ENCODE data around the gene GJC2. TPM values are rescaled to one million over a fixed set of nuclear protein-coding genes. Genes with fewer than 3 reads are reported as not detected.

GJC2 gene
- total and polyA plus RNA-seq, 2 donors (not counting 1 experiment from before 2014, with no cell fraction given) = 0.16 to 0.30 TPM

- H3K36me3 ChIP-seq (replicated peaks in 1 of 2; ENCODE audit: control extremely low read depth in 1 of 2, control insufficient read depth in 1 of 2, extremely low read depth in 1 of 2, insufficient read depth in 2 of 2, low read length in 1 of 2) = no peaks in the 10 kb centered on the region
- H3K79me2 ChIP-seq (ENCODE audit: control insufficient read depth, insufficient read depth, low read length) = no peaks in the 10 kb centered on the region
- no peak overlapping the region for H2AFZ ChIP-seq (ENCODE audit: insufficient read depth, low read depth, low read length, poor library complexity, severe bottlenecking)
- peaks cover 0 to 18% (median 0%) of the 10 kb centered on the region in 4 experiments for H3K27me3 ChIP-seq (replicated peaks in 1 of 4; ENCODE audit: control extremely low read depth in 1 of 4, control insufficient read depth in 3 of 4, insufficient read depth in 4 of 4, low read length in 3 of 4)
- Mint-ChIP-seq H3K4me1 (no peaks in the 10 kb centered on the region), H3K27me3 (peaks cover 3% of the 10 kb centered on the region), H3K4me3 (no peak overlapping the region), H3K9me3 (ENCODE audit: insufficient read depth) (no peaks in the 10 kb centered on the region), H3K27ac (no peak overlapping the region)
- peaks cover 0 to 4% (median 3%) of the 10 kb centered on the region in 3 donors for H3K9me3 ChIP-seq (ENCODE audit: control extremely low read depth in 1 of 3, control insufficient read depth in 2 of 3, insufficient read depth in 1 of 3, low read length in 2 of 3)
- CTCF ChIA-PET = no interaction called here
- no peak for ATAC-seq (ENCODE audit: low read depth)
- POLR2A ChIA-PET = no interaction called here
- no peak overlapping the region for H3K27ac ChIP-seq (ENCODE audit: low read length in 2 of 2)
- H4K20me1 ChIP-seq (ENCODE audit: control insufficient read depth, insufficient read depth, low read length, poor library complexity, severe bottlenecking) = no peaks in the 10 kb centered on the region
- no peak for DNase-seq
- H3K4me1 ChIP-seq (ENCODE audit: control insufficient read depth in 2 of 2, insufficient read depth in 2 of 2, low read length in 2 of 2) = no peaks in the 10 kb centered on the region
- H3K4me3 ChIP-seq (ENCODE audit: control extremely low read depth in 1 of 5, extremely low read depth in 1 of 5, insufficient read depth in 1 of 5, low read depth in 2 of 5, low read length in 4 of 5) = no peak overlapping the region
- intact Hi-C loops (cut with micrococcal nuclease) = no loop called here
- no peak for TF ChIP-seq CTCF (IDR thresholded peaks at IDR 0.05)
- H3K4me2 ChIP-seq (replicated peaks; ENCODE audit: low read depth, low read length, poor library complexity, severe bottlenecking) = no peak overlapping the region
- H3K9ac ChIP-seq (ENCODE audit: low read length) = no peak overlapping the region
- WGBS (ENCODE audit: insufficient coverage) = 60% methylated on average over 4 of the region's 8 CpGs
These were observed 55.2 kb downstream of the GJC2 start for GRCh38 chr1:228204958-228205357.

- 70% methylated on average over 8 of the region's 15 CpGs for WGBS (ENCODE audit: insufficient coverage)
- no peaks in the 10 kb centered on the region for H3K79me2 ChIP-seq (ENCODE audit: control insufficient read depth, insufficient read depth, low read length)
- Mint-ChIP-seq H3K27me3 (peaks cover 3% of the 10 kb centered on the region), H3K27ac (no peak overlapping the region), H3K4me1 (no peaks in the 10 kb centered on the region), H3K9me3 (ENCODE audit: insufficient read depth) (no peaks in the 10 kb centered on the region), H3K4me3 (no peak overlapping the region)
- no peaks in the 10 kb centered on the region for H3K4me1 ChIP-seq (ENCODE audit: control insufficient read depth in 2 of 2, insufficient read depth in 2 of 2, low read length in 2 of 2)
- H3K4me3 ChIP-seq (ENCODE audit: control extremely low read depth in 1 of 5, extremely low read depth in 1 of 5, insufficient read depth in 1 of 5, low read depth in 2 of 5, low read length in 4 of 5) = no peak overlapping the region
- no peak overlapping the region for H2AFZ ChIP-seq (ENCODE audit: insufficient read depth, low read depth, low read length, poor library complexity, severe bottlenecking)
- ChIA-PET POLR2A (no interaction called here), CTCF (no interaction called here)
- no peaks in the 10 kb centered on the region for H3K9me3 ChIP-seq (ENCODE audit: control extremely low read depth in 1 of 3, control insufficient read depth in 2 of 3, insufficient read depth in 1 of 3, low read length in 2 of 3)
- intact Hi-C loops (cut with micrococcal nuclease) = no loop called here
- peaks cover 0 to 18% (median 0%) of the 10 kb centered on the region in 4 experiments for H3K27me3 ChIP-seq (replicated peaks in 1 of 4; ENCODE audit: control extremely low read depth in 1 of 4, control insufficient read depth in 3 of 4, insufficient read depth in 4 of 4, low read length in 3 of 4)
- no peaks in the 10 kb centered on the region for H4K20me1 ChIP-seq (ENCODE audit: control insufficient read depth, insufficient read depth, low read length, poor library complexity, severe bottlenecking)
- ATAC-seq (ENCODE audit: low read depth) (no peak), DNase-seq (no peak)
- H3K9ac ChIP-seq (ENCODE audit: low read length) = no peak overlapping the region
- no peaks in the 10 kb centered on the region for H3K36me3 ChIP-seq (replicated peaks in 1 of 2; ENCODE audit: control extremely low read depth in 1 of 2, control insufficient read depth in 1 of 2, extremely low read depth in 1 of 2, insufficient read depth in 2 of 2, low read length in 1 of 2)
- H3K4me2 ChIP-seq (replicated peaks; ENCODE audit: low read depth, low read length, poor library complexity, severe bottlenecking) = no peak overlapping the region
- TF ChIP-seq EZH2 (IDR thresholded peaks at IDR 0.05; ENCODE audit: borderline replicate concordance, insufficient read depth, low read depth, low read length, poor library complexity, severe bottlenecking) (no peak), CTCF (IDR thresholded peaks at IDR 0.05) (no peak)
- no peak overlapping the region for H3K27ac ChIP-seq (ENCODE audit: low read length in 2 of 2)
These were observed 56.1 kb downstream of the GJC2 start for GRCh38 chr1:228205526-228206436.
